ENCODE data around the gene SPAG17.
A peak's percentile ranks its signal among the peaks of the same experiment; 100 is the strongest.

SPAG17 gene

DNA sequence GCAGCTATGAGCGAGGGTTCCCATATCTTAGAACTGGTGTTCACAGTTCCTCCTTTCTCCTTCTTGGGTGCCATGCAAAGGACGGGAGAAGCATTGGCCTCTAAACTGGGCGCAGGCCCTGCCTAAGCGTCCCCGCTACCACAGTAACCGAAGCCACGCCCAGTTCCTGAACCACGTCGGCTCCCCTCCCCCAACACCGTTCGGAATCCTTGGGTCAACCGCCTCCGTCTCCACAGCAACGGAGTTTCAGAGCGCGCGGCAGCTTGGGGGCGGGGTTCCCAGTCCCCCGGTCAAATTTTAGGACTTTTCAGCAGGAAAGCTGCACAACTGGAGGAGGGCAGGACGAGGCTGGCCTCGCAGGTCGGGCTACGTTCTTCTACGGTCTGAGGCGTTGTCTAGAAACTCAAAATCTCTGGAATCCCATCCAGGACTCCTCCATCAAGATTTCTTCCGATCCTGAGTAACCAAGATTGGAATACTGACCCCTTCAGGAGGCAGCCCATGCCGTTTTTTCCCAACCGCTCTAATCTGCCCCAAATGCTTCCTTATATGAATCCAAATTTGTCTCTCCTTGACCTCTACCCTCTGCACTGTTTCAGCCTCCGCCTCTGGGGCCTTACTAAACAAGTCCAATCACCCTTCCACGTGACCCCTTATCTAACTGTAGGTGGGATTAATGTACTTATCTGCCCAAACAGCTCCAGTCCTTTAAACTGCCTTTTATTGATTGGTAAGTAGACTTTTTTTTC, at the start of gene SPAG17:
Gene SPAG17 (minus strand): TSS at position 145 of the 749 bp plus-strand sequence. CDS start 71 bp downstream, at position 74.
- DNase-seq (ENCODE audit: low spot score) = peak; percentile 3

DNA sequence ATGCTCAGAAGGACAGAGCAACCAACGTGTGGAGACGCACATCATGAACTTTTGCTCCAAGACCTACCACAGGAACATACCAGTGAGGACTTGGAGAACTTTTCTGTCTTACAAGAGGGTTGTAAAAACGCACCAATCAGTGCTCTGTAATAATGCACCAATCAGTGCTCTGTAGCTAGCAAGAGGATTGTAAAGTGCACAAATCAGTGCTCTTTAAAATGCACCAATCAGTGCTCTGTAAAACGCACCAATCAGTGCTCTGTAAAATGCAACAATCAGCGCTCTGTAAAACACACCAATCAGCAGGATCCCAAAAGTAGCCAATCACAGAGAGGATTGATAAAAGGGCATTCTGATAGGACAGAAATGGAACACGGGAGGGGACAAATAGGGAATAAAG, 40.4 kb upstream of the SPAG17 start:
- no peak for DNase-seq (ENCODE audit: low spot score)

DNA sequence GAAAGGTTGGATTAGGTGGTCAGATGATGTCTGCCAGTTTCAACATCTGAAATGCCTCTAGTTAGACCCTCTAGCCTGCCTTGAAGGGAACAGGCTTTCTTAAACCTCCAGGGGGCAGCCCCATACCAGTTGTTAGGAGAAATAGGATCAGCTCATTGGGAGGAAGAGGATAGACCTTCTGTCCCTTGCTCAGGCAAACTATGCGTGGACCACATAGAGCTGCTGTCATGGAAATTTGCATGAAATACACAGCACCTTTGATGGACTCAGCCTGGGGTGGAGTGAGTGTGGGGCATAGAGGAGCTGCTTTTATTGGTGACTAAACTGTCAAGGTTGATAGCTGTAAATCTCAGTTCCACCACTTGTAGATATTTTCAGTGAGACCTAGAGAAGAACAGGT, 38.4 kb upstream of the SPAG17 start:
- no peak for DNase-seq (ENCODE audit: low spot score)

DNA sequence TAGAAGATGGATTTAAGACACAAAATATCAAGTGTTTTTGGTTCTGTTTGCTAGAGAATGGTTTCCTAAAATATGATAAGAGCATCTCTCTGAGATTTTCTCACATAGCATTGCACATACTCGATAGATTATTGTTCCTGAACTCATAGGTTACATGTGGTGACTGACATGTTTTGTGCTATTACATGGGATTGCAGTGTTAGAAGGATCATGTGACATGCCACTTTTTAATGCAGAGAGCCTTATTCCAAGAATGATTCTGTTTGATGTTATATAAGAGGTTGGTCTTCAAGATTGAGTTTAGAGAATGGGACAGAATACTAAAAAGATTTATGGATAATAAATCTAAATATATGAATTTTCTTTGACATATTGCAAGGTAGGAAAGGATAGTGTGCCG, 34.4 kb upstream of the SPAG17 start:
- no peak for DNase-seq (ENCODE audit: low spot score)

DNA sequence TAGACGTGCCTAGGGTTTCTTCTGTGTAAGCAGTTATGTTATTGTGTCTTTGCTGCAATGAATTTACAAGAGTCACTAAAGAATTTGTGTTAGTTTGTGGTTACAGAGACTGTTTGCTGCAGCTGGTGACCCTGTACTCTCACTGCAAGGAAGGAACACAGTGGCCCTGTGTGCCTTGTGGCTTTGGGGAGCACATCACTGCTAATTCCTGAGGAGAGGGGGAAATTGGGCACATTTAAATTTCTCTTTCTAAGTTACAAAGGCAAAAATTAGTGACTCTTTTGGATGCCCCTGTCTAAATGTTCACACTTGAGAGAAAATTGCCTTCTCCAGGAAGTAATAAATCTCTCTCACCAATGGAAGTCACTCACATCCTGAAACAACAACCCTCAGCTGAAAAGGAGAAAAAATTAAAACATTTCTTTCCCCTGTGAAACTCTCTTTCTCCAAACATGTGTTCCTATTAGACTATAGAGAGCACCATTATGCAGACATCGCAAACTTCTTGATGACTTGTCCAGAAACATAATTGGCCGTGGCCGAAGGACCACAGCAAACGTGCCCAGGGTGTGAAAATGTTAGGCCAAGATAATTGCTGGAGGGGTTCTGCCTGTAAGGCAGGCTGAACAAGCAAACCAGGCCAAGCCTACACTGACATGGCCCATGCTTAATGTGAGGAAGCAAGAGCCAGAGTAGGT, 32.3 kb upstream of the SPAG17 start:
- no peak for DNase-seq (ENCODE audit: low spot score)

DNA sequence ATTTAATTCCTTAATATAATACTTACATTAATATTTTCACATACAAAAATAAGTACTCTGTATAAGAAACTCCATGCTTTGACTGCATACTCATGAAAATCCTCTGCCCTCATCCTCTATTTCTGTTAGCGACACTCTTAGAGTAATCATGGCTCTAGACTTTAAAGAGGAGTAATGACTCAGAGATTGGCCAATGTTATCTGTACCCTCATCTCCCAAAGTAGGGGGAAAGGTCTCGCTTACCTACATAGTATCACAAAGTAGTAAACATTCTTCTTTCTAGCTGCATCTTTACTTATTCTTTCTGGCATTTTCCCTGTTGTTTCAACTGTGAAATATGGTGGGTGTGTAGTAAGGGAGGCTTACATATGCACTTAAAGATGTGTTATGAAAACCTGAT, 29.8 kb upstream of the SPAG17 start:
- DNase-seq (ENCODE audit: low spot score) = no peak

DNA sequence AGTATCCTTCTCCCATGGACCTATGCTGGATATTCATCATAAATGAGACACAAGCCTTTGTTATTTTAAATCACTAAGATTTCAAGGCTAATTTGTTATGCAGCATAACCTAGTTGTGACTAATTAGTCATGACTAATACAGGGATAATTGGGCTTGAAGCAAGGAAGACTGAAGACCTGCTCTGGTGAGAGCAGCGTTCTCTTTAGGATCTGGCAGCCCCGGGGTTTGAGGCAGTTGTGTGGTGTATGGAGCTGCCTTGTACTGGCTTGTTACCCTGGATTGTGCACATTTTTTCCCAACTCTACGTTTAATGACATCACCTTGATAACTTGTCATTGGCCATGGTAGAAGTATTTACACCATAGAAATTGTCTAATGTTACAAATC, 25.7 kb upstream of the SPAG17 start:
- no peak for DNase-seq (ENCODE audit: low spot score)

DNA sequence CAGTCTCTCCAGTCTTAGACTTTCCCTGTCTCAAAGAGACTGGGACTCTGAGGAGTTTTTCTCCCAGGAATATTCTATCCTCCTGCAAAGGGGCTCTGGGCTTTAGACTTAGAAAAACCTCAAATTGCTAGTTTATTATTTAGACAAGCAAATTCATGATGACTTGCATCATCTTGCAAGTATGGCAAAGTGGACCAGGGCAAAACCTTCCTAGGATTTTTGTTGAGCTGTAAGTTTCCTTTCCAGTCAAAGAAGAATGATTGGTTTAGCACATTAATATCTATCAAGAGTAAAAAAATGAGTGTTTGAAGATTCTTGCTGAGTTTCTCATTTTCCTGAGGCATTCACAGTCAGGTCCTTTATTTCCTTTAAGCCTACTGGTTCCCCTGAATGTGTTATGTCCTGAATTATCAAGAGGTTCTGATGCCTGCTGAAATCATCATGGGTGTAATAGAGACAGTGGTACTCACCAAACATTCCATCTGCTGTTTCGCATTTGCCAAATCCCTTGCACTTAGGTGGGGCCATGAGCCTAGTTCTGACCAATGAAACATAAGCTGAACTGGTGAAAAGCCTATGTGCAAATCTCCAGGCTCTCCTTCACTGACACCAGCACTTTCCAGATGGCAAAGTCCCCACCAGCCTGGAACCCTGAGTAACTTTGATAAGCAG, 25.2 kb upstream of the SPAG17 start:
- no peak for DNase-seq (ENCODE audit: low spot score)

DNA sequence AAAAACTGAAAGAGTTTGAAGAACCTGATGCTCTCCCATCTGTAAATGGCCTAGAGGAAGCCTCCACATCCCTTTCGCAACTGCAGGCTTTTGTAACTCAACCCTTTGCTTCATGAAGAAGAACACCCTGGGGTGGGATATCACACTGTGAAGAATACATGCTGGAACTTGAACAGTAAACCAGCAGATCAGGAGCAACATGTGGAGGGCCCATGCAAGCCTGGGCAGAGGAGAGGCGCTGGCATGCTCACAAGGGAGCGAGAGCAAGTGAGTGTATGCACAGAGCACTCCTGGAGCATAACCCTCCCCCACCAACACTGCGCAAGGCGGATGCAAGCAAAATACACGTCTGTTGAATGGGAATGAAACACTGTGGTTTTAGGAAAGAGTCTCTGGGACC, 24.6 kb upstream of the SPAG17 start:
- no peak for DNase-seq (ENCODE audit: low spot score)

DNA sequence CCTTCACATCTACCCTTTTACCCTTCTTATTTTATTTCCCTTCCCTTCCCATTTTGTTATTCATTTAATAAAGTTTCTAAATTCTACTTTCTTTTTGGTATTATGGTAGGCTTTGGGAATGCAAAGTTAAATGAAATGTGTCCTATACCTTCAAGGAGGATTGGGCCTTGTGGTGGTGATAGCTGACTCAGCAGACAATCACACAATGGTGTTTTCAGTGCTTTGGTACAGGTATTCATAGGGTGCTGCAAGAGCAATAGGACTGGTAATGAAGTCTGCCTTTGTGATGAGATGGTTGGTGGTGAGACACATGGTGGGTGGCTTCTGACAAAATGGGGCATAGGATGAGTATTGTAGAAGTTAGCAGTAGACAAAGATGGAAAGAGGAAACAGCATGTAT, 21.9 kb upstream of the SPAG17 start:
- no peak for DNase-seq (ENCODE audit: low spot score)

DNA sequence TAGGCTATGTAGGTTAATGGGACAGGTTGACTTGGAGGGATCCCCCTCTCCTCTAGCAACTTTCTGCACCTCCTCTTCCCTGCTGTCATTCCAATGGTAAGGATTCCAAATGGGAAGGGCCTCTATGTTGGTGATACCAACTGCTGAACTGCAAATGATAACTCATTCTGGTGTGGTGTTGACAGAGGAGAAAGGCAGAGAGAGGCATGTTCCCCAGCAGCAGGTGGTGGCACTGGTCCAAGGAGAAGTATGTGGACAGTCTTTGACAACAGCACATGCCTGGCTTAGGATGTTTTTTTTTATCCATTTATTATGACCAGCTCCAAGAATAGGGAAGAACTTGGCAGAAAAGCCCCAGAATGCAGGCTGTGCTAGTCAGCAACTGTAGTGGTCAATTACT, 19.6 kb upstream of the SPAG17 start:
- DNase-seq (ENCODE audit: low spot score) = no peak

DNA sequence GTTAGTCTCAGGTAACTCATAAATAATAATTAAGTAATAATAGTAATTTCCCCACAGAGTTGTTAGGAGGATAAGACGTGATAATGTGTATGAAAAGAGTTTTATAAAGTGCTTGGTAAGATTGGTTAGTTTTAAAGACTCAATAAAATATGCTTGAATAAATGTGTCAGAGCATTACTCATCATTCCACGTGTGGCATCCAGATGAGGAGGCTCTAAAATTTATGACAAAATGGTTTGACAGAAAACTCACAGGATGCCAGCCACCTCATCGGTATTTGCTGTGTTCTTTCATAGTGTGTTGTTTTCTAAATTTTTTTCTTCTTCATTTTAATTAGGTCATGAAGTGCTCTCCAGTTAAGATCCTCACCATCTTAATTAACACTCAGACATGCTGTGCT, 19.1 kb upstream of the SPAG17 start:
- no peak for DNase-seq (ENCODE audit: low spot score)

DNA sequence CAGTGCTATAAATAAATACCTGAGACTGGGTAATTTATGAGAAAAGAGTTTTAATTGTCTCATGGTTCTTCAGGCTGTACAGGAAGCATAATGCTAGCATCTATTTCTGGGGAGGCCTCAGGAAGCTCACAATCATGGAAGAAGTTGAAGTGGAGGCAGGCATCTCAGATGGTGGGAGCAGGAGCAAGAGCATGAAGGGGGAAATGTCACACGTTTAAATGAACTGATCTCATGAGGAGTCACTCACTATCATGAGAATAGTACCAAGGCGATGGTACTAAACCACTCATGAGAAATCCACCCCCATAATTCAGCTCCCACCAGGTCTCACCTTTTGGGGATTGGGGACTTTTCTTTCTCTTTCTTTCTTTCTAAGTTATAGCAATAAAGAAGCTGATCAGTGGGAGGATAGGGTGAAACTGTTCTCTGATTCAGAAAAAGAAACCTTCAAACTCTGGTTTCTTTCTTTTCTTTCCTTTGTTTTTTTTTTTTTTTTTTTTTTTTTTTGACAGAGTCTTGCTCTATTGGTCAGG, 17.1 kb upstream of the SPAG17 start:
- no peak for DNase-seq (ENCODE audit: low spot score)

DNA sequence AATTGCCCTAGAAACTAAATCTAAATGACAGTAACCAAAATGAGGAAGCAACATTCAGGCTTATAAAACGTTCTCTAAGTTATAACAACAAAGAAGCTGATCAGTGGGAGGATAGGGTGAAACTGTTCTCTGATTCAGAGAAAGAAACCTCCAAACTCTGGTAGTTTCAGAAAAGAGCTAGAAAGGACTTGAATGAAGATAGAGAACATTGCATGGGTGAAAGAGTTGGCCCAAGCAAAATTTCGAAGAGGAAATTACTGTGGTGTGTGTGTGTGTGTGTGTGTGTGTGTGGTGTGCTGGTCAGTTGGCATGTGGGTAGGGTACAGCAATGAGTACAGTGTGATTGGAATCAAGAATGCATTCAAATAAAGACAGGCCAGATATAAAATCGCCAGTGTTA, 16.5 kb upstream of the SPAG17 start:
- no peak for DNase-seq (ENCODE audit: low spot score)

DNA sequence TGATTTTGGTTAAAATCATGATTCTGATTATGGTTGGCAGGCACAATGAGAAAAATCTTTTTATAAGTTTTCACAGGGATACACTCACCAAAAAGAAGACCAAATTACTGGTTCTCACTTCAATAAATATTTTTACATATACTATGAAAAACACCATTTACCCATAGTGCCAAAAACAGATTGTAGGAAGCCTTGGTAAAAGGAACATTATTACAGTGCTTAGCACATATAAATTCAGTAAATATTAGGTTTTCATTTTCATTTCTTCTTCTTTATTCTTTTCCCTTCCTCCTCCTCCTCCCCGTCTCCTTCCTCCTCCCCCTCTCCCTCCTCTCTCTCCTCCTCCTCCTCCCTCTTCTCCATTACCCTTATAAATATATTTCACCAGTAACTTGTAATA, 15.8 kb upstream of the SPAG17 start:
- no peak for DNase-seq (ENCODE audit: low spot score)

DNA sequence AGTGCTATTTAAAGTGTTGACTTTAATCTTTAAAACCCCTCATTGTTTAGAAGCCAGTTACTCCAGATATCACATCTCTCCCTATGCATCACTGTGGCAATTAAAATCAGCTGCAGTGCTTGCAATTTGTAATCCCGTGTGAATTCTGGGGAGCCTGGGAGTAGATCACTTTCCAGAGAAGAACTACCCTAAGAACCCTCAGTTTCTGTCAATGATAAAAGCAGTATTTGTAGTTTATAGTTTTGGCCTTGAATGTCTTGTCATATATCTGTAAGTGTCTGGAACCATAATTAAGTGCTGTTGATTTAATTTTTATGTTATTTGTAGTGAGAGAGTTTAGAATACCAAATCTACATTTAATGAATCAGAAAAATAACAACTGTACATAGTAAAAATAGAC, 5.5 kb upstream of the SPAG17 start:
- no peak for DNase-seq (ENCODE audit: low spot score)

DNA sequence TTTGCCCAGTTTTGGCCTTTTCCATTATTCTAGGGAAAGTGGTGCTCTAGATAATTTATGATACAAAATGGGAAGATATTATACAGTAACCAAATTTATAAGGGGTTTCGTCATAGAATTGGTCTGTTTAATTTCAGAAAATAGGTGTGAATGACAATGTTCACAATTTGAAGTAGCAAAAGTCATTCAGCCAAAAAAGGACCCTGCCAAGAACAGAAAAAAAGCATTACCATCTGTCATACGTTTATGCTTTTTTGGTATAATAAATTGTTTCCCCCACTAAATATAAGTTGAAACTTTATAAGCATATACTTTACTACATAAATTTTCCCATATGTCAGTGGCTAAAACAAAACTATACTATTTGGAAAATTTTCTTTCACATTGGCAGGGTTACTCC, 4.5 kb upstream of the SPAG17 start:
- DNase-seq (ENCODE audit: low spot score) = no peak

DNA sequence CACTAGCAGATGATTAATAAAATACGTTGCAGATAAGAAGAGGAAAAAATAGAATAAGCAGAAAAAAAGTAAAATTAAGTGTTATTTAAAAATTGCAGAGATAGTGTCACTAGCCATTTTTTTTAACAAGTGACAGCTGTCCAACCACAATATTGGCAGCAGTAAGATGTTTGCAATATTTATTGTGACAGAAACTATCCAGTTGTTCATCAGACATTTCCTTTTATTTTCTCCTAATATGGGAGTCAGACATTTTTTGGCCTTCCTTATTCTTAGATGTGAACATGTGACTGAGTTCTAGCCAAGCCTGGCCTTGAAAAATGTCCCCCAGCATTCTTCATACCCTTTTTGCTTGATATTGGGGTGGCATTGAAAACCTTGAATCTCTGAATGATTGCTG, 3.4 kb upstream of the SPAG17 start:
- no peak for DNase-seq (ENCODE audit: low spot score)

DNA sequence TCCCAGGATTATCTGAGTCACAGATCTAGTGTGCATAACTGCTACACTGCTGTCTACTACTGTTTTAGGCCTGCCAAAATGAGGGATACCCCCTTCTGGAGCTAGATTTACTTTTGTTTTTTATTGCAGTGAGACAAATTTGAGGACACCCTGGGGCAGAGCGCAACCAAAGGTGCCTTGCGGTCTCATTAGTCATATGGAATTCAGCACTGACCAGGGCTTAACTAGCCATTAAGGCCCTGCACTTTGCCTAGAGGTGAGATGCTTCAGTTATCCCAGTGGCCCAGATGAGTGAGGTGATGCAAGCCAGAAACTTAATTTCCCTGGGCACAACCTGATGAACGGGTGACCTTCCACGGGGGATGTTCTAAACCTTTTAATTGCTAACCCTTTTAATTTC, 998 bp upstream of the SPAG17 start:
- DNase-seq (ENCODE audit: low spot score) = no peak

DNA sequence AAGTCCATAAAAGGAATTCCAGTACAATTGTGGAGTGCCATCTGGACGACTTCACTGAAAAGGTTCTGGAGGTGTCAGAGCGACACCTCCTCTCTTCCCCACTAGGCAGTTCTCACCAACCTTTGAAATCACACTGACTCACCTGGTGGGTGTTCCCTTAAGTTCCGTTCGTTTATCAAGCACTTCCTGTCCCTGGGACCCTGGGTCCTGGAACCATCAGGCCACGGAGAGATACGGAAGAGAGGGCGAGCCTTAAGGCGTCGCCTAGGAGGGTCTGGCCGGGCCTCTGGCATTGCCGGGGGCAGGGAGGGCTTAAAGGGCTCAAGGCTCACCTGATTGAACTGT, 317 bp downstream of the SPAG17 start:
- DNase-seq (ENCODE audit: low spot score) = no peak

DNA sequence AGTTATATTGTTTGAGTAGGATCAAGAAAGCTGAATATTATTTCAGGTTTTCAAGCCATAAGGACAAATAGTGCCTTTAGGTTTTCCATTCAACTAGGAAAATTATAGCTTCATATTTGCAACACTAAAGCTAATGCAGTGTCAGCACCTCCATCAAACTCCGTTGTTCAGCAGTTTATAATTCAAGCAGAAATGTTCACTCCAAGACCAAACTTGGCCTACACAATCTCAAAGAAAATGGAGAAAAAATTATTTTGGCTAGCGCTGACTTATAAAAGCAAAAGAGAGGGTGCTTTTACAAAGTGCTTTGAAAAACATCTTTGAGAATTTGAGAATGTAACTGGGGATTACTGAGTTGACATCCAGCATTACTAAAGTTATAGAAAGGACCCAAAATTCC, 1.4 kb downstream of the SPAG17 start:
- no peak for DNase-seq (ENCODE audit: low spot score)

DNA sequence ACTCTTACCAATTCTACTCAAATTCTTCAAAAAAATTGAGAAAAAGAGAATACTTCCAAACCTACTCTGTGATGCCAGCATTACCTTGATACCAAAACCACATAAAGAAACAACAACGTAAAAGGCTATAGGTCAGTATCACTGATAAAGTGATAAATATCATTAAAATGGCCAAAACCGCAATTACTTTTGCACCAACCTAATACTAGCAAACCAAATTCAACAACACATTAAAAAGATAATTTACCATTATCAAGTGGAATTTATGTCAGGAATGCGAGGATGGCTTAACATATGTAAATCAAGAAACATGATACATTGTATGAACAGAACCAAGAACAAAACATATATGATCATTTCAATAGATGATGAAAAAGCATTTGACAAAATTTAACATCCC, 7.0 kb downstream of the SPAG17 start:
- DNase-seq (ENCODE audit: low spot score) = no peak

DNA sequence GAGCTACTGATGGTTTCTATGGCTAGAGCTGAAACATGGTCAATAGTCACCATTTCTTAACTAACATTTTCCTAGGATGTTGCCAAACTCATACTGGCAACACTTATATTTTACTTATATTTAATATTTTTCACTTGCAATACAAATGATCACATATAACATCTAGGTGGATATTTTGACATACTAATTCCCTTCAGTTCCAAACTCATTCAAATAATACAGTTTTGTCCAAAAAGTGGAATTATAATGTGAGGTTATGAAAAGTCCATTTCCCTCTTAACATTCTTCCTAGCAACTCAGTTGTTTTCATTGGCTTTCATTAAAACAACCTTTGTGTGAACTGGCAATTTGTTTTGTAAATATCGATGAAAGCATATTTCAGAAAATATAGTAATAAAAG, 16.0 kb downstream of the SPAG17 start:
- no peak for DNase-seq (ENCODE audit: low spot score)
